GM23338 (cell line): Measurements from ENCODE around the gene TINCR. TPM values are rescaled to one million over a fixed set of nuclear protein-coding genes. Genes with fewer than 3 reads are reported as not detected.

ENCODE experiments used
- ATAC-seq: fragments of 200-7000 bp; cut with Tn5 transposase; 3 replicates; pipeline ENCODE4 v1.9.1; 2020
- DNase-seq: peaks from one replicate; pipeline ENCODE4 v3.0.0-alpha.2; 2015; ENCODE audit warnings: low spot score
- H2AFZ ChIP-seq: fragments of 200-600 bp; sonication (generic); 2 replicates; pipeline ENCODE4 v1.8.0; 2016; ENCODE audit warnings: antibody characterized with exemption, mild to moderate bottlenecking, moderate library complexity
- H3F3A ChIP-seq: fragments of 200-600 bp; sonication (generic); replicated peaks from 2 replicates; pipeline ENCODE4 v1.8.0; 2017; ENCODE audit warnings: antibody characterized with exemption, mixed run types, low read depth
- H3K27ac ChIP-seq: fragments of 200-600 bp; sonication (generic); 2 replicates; pipeline ENCODE4 v1.6.1; 2016; ENCODE audit warnings: low read depth
- H3K27me3 ChIP-seq: fragments of 200-600 bp; sonication (generic); 2 replicates; pipeline ENCODE4 v1.8.0; 2016; ENCODE audit warnings: mild to moderate bottlenecking, mixed run types, moderate library complexity; ENCODE audit not compliant: insufficient read depth
- H3K36me3 ChIP-seq: fragments of 200-600 bp; sonication (generic); 2 replicates; pipeline ENCODE4 v1.8.0; 2016; ENCODE audit warnings: mild to moderate bottlenecking; ENCODE audit not compliant: insufficient read depth
- H3K4me1 ChIP-seq: fragments of 200-600 bp; sonication (generic); 2 replicates; pipeline ENCODE4 v1.8.0; 2016; ENCODE audit warnings: mild to moderate bottlenecking, moderate library complexity; ENCODE audit not compliant: insufficient read depth
- H3K4me2 ChIP-seq: fragments of 200-600 bp; sonication (generic); 2 replicates; pipeline ENCODE4 v1.7.1; 2017; ENCODE audit warnings: mixed run types
- H3K4me3 ChIP-seq: fragments of 200-600 bp; sonication (generic); 2 replicates; pipeline ENCODE4 v1.6.1; 2016; ENCODE audit warnings: mixed run types
- H3K79me2 ChIP-seq: fragments of 200-600 bp; sonication (generic); replicated peaks from 2 replicates; pipeline ENCODE4 v1.8.0; 2017; ENCODE audit warnings: mild to moderate bottlenecking; ENCODE audit not compliant: insufficient read depth
- H3K9me2 ChIP-seq: fragments of 200-600 bp; sonication (generic); 2 replicates; pipeline ENCODE4 v1.8.0; 2017; ENCODE audit not compliant: insufficient read depth
- H4K20me1 ChIP-seq: fragments of 200-600 bp; sonication (generic); replicated peaks from 2 replicates; pipeline ENCODE4 v1.8.0; 2017; ENCODE audit warnings: mild to moderate bottlenecking; ENCODE audit not compliant: insufficient read depth
- H3K27ac Mint-ChIP-seq: 2 replicates; pipeline ENCODE4 v1.8.0; 2020; ENCODE audit warnings: inconsistent platforms, mild to moderate bottlenecking, moderate library complexity, mixed read lengths
- H3K27me3 Mint-ChIP-seq: 3 replicates; pipeline ENCODE4 v1.8.0; 2022; ENCODE audit warnings: low read depth, mild to moderate bottlenecking, moderate library complexity, mixed read lengths, inconsistent platforms; ENCODE audit not compliant: insufficient read depth, poor library complexity
- H3K36me3 Mint-ChIP-seq: 3 replicates; pipeline ENCODE4 v1.8.0; 2021; ENCODE audit warnings: low read depth, mild to moderate bottlenecking, inconsistent platforms, moderate library complexity, mixed read lengths
- H3K4me1 Mint-ChIP-seq: 3 replicates; pipeline ENCODE4 v1.8.0; 2020; ENCODE audit warnings: mild to moderate bottlenecking, inconsistent platforms, mixed read lengths
- H3K4me3 Mint-ChIP-seq: 3 replicates; pipeline ENCODE4 v1.8.0; 2021; ENCODE audit warnings: moderate library complexity, mild to moderate bottlenecking, inconsistent platforms, mixed read lengths
- H3K9me3 Mint-ChIP-seq: 3 replicates; pipeline ENCODE4 v1.8.0; 2020; ENCODE audit warnings: moderate library complexity, mild to moderate bottlenecking, inconsistent platforms, mixed read lengths
- ETS1 ChIP-seq: IDR thresholded peaks from 2 replicates; pipeline ENCODE4 v1.6.1; 2016; ENCODE audit warnings: antibody characterized with exemption
- EZH2 ChIP-seq: fragments of 200-600 bp; sonication (generic); IDR thresholded peaks from one replicate; pipeline ENCODE4 v1.8.0; 2017; ENCODE audit warnings: antibody characterized with exemption, mild to moderate bottlenecking, low read depth; ENCODE audit not compliant: unreplicated experiment
- JUNB ChIP-seq: IDR thresholded peaks from one replicate; pipeline ENCODE4 v1.6.1; 2016; ENCODE audit warnings: antibody characterized with exemption; ENCODE audit not compliant: unreplicated experiment
- NANOG ChIP-seq: IDR thresholded peaks from 2 replicates; pipeline ENCODE4 v1.6.1; 2016; ENCODE audit warnings: antibody characterized with exemption, borderline replicate concordance
- POLR2AphosphoS5 ChIP-seq: IDR thresholded peaks from 2 replicates; pipeline ENCODE4 v1.6.1; 2016; ENCODE audit warnings: antibody characterized with exemption, low read depth
- ZNF114 ChIP-seq: fragments of 250-450 bp; sonication (Bioruptor Pico); IDR thresholded peaks from 2 replicates; pipeline ENCODE4 v1.5.0; 2020; ENCODE audit warnings: mild to moderate bottlenecking, moderate library complexity
- ZNF331 ChIP-seq: fragments of 250-450 bp; sonication (Bioruptor Pico); IDR thresholded peaks from 2 replicates; pipeline ENCODE4 v1.5.0; 2020; ENCODE audit warnings: low read depth, mild to moderate bottlenecking, moderate library complexity
- polyA plus RNA-seq: library from polyadenylated mRNA; unstranded; fragments of >200 nt; fragmentation: Nextera tagmentation; extraction: Ambion mirVana; gene quantifications from 2 replicates; pipeline ENCODE4 v1.2.1, GENCODE V29; 2016
- total RNA-seq: library from RNA; depleted of rRNA; stranded (reverse); fragments of >200 nt; shearing (Covaris generic); gene quantifications from 2 replicates; pipeline ENCODE4 v1.2.3, GENCODE V29; 2014
- TF ChIP-seq, protein P1 (sequence below), 2 experiments: fragments of 200-600 bp in 1 of 2; sonication (generic) in 1 of 2; conservative IDR thresholded peaks; 2 replicates each; pipeline versions ENCODE4 v1.5.1 to v1.6.1; 2016 to 2017; ENCODE audit warnings: antibody characterized with exemption in 2 of 2, low read depth in 2 of 2, mild to moderate bottlenecking in 2 of 2, moderate library complexity in 1 of 2
- TF ChIP-seq, protein P2 (sequence below): fragments of 250-450 bp; sonication (Bioruptor Pico); IDR thresholded peaks from 2 replicates; pipeline ENCODE4 v1.5.0; 2020; ENCODE audit warnings: mild to moderate bottlenecking, moderate library complexity

TINCR gene
- total and polyA plus RNA-seq, 2 experiments from 2014 or later: 0.42 to 0.97 TPM

GRCh38 chr19:5591476-5591875 is 23.7 kb upstream of the TINCR start:
- no peak for ATAC-seq
- TF ChIP-seq EZH2: no peak
- TF ChIP-seq NANOG: no peak
- TF ChIP-seq, protein P1, sequence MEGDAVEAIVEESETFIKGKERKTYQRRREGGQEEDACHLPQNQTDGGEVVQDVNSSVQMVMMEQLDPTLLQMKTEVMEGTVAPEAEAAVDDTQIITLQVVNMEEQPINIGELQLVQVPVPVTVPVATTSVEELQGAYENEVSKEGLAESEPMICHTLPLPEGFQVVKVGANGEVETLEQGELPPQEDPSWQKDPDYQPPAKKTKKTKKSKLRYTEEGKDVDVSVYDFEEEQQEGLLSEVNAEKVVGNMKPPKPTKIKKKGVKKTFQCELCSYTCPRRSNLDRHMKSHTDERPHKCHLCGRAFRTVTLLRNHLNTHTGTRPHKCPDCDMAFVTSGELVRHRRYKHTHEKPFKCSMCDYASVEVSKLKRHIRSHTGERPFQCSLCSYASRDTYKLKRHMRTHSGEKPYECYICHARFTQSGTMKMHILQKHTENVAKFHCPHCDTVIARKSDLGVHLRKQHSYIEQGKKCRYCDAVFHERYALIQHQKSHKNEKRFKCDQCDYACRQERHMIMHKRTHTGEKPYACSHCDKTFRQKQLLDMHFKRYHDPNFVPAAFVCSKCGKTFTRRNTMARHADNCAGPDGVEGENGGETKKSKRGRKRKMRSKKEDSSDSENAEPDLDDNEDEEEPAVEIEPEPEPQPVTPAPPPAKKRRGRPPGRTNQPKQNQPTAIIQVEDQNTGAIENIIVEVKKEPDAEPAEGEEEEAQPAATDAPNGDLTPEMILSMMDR (conservative IDR thresholded peaks at IDR 0.05; ENCODE audit: low read depth in 2 of 2): no peak
- no peak for TF ChIP-seq JUNB
- TF ChIP-seq, protein P2, sequence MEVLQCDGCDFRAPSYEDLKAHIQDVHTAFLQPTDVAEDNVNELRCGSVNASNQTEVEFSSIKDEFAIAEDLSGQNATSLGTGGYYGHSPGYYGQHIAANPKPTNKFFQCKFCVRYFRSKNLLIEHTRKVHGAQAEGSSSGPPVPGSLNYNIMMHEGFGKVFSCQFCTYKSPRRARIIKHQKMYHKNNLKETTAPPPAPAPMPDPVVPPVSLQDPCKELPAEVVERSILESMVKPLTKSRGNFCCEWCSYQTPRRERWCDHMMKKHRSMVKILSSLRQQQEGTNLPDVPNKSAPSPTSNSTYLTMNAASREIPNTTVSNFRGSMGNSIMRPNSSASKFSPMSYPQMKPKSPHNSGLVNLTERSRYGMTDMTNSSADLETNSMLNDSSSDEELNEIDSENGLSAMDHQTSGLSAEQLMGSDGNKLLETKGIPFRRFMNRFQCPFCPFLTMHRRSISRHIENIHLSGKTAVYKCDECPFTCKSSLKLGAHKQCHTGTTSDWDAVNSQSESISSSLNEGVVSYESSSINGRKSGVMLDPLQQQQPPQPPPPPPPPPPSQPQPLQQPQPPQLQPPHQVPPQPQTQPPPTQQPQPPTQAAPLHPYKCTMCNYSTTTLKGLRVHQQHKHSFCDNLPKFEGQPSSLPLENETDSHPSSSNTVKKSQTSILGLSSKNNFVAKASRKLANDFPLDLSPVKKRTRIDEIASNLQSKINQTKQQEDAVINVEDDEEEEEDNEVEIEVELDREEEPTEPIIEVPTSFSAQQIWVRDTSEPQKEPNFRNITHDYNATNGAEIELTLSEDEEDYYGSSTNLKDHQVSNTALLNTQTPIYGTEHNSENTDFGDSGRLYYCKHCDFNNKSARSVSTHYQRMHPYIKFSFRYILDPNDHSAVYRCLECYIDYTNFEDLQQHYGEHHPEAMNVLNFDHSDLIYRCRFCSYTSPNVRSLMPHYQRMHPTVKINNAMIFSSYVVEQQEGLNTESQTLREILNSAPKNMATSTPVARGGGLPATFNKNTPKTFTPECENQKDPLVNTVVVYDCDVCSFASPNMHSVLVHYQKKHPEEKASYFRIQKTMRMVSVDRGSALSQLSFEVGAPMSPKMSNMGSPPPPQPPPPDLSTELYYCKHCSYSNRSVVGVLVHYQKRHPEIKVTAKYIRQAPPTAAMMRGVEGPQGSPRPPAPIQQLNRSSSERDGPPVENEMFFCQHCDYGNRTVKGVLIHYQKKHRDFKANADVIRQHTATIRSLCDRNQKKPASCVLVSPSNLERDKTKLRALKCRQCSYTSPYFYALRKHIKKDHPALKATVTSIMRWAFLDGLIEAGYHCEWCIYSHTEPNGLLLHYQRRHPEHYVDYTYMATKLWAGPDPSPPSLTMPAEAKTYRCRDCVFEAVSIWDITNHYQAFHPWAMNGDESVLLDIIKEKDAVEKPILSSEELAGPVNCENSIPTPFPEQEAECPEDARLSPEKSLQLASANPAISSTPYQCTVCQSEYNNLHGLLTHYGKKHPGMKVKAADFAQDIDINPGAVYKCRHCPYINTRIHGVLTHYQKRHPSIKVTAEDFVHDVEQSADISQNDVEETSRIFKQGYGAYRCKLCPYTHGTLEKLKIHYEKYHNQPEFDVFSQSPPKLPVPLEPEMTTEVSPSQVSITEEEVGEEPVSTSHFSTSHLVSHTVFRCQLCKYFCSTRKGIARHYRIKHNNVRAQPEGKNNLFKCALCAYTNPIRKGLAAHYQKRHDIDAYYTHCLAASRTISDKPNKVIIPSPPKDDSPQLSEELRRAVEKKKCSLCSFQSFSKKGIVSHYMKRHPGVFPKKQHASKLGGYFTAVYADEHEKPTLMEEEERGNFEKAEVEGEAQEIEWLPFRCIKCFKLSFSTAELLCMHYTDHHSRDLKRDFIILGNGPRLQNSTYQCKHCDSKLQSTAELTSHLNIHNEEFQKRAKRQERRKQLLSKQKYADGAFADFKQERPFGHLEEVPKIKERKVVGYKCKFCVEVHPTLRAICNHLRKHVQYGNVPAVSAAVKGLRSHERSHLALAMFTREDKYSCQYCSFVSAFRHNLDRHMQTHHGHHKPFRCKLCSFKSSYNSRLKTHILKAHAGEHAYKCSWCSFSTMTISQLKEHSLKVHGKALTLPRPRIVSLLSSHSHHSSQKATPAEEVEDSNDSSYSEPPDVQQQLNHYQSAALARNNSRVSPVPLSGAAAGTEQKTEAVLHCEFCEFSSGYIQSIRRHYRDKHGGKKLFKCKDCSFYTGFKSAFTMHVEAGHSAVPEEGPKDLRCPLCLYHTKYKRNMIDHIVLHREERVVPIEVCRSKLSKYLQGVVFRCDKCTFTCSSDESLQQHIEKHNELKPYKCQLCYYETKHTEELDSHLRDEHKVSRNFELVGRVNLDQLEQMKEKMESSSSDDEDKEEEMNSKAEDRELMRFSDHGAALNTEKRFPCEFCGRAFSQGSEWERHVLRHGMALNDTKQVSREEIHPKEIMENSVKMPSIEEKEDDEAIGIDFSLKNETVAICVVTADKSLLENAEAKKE (CRISPR knock-in tag): no peak
- no peak for TF ChIP-seq POLR2AphosphoS5
- no peak for TF ChIP-seq ZNF331 (CRISPR knock-in tag)
- no peak for TF ChIP-seq ETS1
- no peak for TF ChIP-seq ZNF114 (CRISPR knock-in tag)

More at GRCh38 chr19:5591476-5591875, 23.7 kb upstream of the TINCR start:
- Mint-ChIP-seq H3K9me3 (no peaks in the 10 kb centered on the region; the same call in 2 of the 3 replicates), H3K27ac (no peak overlapping the region), H3K27me3 (peaks cover 8% of the 10 kb centered on the region), H3K36me3 (peaks cover 79% of the 10 kb centered on the region), H3K4me3 (no peak overlapping the region), H3K4me1 (peaks cover 20% of the 10 kb centered on the region)
- H2AFZ ChIP-seq: no peak overlapping the region
- H3K4me1 ChIP-seq: no peaks in the 10 kb centered on the region
- no peaks in the 10 kb centered on the region for H3K9me2 ChIP-seq
- H4K20me1 ChIP-seq: peaks cover 10% of the 10 kb centered on the region; the same call in 1 of the 2 replicates
- H3K36me3 ChIP-seq: peaks cover 27% of the 10 kb centered on the region
- H3K27me3 ChIP-seq: no peaks in the 10 kb centered on the region
- no peak overlapping the region for H3K27ac ChIP-seq
- no peaks in the 10 kb centered on the region; the same call in 1 of the 2 replicates for H3K79me2 ChIP-seq
- no peak overlapping the region for H3K4me3 ChIP-seq
- no peak for DNase-seq
- H3K4me2 ChIP-seq: no peak overlapping the region
- H3F3A ChIP-seq: 0 out of 2 replicates have a peak, but pooled peaks cover 2% of the 10 kb centered on the region
